ENCODE measurements around the gene USP22.

DNA sequence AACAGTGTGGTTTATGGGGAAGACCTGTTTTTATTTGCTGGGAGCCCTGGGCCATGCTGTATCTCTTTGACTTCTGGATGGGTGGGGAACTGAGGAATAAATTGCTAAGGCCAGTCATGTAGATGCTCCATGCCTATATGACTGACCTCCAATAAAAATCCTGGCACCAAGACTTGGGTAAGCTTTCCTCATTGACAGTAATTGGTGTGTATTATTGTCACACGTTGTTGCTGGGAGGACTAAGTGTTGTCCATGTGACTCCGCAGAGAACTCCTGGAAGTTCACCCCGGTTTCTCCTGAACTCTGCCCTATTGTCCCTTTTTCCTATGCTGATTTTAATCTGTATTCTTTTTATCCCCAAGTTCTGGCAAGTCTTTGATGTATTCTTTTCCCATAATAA, 33.4 kb upstream of the USP22 start:
- TF ChIP-seq, protein P1, sequence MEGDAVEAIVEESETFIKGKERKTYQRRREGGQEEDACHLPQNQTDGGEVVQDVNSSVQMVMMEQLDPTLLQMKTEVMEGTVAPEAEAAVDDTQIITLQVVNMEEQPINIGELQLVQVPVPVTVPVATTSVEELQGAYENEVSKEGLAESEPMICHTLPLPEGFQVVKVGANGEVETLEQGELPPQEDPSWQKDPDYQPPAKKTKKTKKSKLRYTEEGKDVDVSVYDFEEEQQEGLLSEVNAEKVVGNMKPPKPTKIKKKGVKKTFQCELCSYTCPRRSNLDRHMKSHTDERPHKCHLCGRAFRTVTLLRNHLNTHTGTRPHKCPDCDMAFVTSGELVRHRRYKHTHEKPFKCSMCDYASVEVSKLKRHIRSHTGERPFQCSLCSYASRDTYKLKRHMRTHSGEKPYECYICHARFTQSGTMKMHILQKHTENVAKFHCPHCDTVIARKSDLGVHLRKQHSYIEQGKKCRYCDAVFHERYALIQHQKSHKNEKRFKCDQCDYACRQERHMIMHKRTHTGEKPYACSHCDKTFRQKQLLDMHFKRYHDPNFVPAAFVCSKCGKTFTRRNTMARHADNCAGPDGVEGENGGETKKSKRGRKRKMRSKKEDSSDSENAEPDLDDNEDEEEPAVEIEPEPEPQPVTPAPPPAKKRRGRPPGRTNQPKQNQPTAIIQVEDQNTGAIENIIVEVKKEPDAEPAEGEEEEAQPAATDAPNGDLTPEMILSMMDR (conservative IDR thresholded peaks at IDR 0.05), result no peak
- no peak for TF ChIP-seq ZFX (IDR thresholded peaks at IDR 0.05)

All from C4-2B (cell line).